ENCODE results near the gene ACYP2.

ACYP2 gene

DNA sequence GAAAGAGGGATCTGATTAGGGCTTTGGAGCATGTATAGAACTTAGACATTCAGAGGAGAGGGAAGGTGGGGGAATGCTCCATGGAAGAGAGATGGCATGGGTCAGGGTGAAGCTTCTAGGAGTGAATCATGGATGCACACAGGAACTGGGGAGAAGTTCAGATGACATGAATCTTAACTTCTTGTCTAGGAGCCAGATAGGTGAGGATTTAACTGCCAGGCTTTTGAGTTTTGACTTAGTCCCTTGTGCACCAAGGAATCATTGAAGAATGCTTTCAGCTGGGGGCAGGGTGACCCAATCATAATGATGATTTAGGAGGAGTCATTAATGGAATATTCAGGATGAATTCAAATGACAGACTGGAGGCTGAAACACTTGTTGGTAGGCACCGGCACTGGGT, 48.7 kb downstream of the ACYP2 start:
- Mint-ChIP-seq H3K4me3 (no peak overlapping the region), H3K27me3 (no peaks in the 10 kb centered on the region), H3K27ac (no peak overlapping the region), H3K4me1 (ENCODE audit: low read depth) (no peaks in the 10 kb centered on the region), H3K9me3 (ENCODE audit: low read depth) (no peaks in the 10 kb centered on the region), H3K36me3 (peaks cover 33% of the 10 kb centered on the region)

DNA sequence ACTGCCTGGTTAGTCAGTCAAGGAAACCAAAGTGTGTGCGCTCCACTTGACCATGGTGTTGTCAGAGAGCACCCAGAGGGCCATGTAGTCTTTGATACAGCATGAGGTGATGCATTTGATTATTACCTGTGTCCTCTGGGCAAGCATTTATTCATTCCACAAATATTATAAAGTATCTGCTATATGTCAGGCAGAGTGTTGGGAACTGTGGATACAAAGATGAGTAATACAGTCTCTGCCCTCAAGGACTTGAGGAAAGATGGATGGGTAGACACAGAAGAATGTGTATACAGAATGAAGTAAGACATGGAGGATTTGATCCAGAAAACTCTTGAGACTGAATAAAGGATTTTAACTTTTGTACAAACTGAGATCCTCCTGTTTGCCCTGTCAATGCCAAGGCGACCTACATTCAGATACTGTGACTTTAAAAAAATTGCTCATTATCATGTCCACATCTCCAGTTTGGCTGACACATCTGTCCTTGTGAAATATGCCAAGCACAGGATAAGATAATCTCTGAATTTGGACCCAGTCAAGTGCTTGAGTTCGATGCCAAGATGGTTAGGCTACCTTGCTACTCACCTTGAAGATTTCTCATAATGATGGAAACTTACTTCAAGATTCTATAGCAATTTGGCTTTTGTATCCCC, 50.8 kb downstream of the ACYP2 start:
- H3K27me3 Mint-ChIP-seq = no peaks in the 10 kb centered on the region
- no peaks in the 10 kb centered on the region for H3K4me1 Mint-ChIP-seq (ENCODE audit: low read depth)
- H3K9me3 Mint-ChIP-seq (ENCODE audit: low read depth) = no peaks in the 10 kb centered on the region
- H3K4me3 Mint-ChIP-seq = no peak overlapping the region
- H3K27ac Mint-ChIP-seq = no peak overlapping the region
- peaks cover 29% of the 10 kb centered on the region for H3K36me3 Mint-ChIP-seq

DNA sequence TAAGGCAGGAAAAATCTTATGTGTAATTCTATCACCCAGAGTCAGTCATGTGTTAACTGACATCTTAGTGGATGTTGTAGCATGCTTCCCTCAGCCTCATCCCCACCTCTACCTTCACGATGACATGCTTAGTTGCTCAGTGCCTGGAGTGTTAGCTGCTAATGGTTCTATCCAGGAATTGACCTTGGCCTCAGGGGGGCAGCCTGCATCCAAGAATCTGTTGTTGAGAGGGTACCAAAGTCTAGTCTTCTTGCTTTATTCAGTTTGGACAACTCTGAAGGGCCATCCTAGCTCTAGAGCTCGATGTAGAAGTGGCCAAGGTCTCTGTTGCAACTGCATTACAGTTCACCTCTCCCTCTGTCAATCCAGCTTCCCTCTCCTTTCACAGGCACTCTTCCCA, 61.2 kb downstream of the ACYP2 start:
- Mint-ChIP-seq H3K36me3 (peaks cover 12% of the 10 kb centered on the region), H3K9me3 (ENCODE audit: low read depth) (peaks cover 3% of the 10 kb centered on the region), H3K27me3 (no peaks in the 10 kb centered on the region), H3K4me3 (no peak overlapping the region), H3K4me1 (ENCODE audit: low read depth) (no peaks in the 10 kb centered on the region), H3K27ac (no peak overlapping the region)

DNA sequence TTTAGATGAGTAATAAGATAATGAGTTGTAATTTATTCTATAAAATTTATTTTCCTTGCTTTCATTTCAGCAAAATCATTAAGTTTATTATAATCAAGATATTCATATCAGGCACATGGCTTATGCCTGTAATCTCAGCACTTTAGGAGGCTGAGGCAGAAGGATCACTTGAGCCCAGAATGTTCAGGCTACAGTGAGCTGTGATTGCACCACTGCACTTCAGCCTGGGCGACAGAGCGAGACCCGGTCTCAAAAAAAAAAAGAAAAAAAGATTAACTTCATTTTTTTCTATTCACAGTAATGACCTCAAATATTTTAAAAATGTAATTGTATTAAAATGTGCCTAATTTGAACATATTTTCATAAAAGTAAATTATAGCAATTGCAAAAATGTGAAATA, 67.9 kb downstream of the ACYP2 start:
- H3K9me3 Mint-ChIP-seq (ENCODE audit: low read depth) = no peaks in the 10 kb centered on the region
- no peak overlapping the region for H3K4me3 Mint-ChIP-seq
- no peaks in the 10 kb centered on the region for H3K27me3 Mint-ChIP-seq
- no peaks in the 10 kb centered on the region for H3K4me1 Mint-ChIP-seq (ENCODE audit: low read depth)
- H3K27ac Mint-ChIP-seq = no peak overlapping the region
- H3K36me3 Mint-ChIP-seq = peaks cover 7% of the 10 kb centered on the region

- Mint-ChIP-seq H3K27ac (no peak overlapping the region), H3K4me1 (ENCODE audit: low read depth) (no peaks in the 10 kb centered on the region), H3K9me3 (ENCODE audit: low read depth) (no peaks in the 10 kb centered on the region), H3K27me3 (no peaks in the 10 kb centered on the region), H3K36me3 (peaks cover 3% of the 10 kb centered on the region), H3K4me3 (no peak overlapping the region)
Measured at GRCh38 chr2:54183972-54184371, 68.6 kb downstream of the ACYP2 start.

DNA sequence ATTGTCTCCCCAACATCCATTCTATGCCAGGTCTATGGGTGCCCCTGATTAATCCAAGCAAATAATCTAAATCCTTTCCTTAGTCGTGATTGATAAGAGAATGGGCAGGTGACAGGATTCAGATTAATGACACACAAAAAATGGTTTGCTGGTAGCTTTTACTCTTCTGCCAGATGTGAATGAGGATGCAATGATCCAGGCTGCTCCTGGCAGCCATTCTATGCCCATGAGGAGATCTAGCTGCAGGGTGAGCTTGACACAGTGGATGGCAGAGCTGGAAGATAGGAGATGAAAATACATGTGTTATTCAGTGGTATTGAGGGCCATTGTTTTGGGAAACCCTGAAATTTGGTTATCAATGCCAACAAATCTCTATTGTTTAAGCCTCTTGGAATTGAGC, 69.7 kb downstream of the ACYP2 start:
- Mint-ChIP-seq H3K4me1 (ENCODE audit: low read depth) (no peaks in the 10 kb centered on the region), H3K27ac (no peak overlapping the region), H3K36me3 (peaks cover 3% of the 10 kb centered on the region), H3K4me3 (no peak overlapping the region), H3K9me3 (ENCODE audit: low read depth) (no peaks in the 10 kb centered on the region), H3K27me3 (no peaks in the 10 kb centered on the region)

GRCh38 chr2:54187331-54187730, 71.9 kb downstream of the ACYP2 start:
- H3K4me1 Mint-ChIP-seq (ENCODE audit: low read depth) = no peaks in the 10 kb centered on the region
- no peaks in the 10 kb centered on the region for H3K27me3 Mint-ChIP-seq
- no peak overlapping the region for H3K27ac Mint-ChIP-seq
- H3K36me3 Mint-ChIP-seq = peaks cover 3% of the 10 kb centered on the region
- H3K4me3 Mint-ChIP-seq = no peak overlapping the region
- no peaks in the 10 kb centered on the region for H3K9me3 Mint-ChIP-seq (ENCODE audit: low read depth)

DNA sequence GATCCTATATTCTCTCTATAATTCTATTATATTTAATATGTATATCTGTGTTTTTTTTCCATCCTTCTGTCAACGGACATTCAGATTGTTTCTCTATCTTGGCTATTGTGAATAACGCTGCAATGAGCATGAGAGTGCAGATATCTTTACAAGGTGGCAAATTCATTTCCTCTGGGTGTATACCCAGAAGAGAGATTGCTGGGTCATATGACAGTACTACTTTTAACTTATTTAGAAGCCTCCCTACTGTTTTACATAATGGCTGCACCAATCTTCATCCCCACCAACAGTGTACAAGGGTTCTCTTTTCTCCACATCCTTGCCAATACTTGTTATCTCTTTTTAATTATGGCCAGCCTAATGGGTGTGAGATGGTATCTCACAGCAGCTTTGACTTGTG, 74.1 kb downstream of the ACYP2 start:
- Mint-ChIP-seq H3K27me3 (no peaks in the 10 kb centered on the region), H3K27ac (no peak overlapping the region), H3K4me3 (no peak overlapping the region), H3K9me3 (ENCODE audit: low read depth) (no peaks in the 10 kb centered on the region), H3K36me3 (peaks cover 3% of the 10 kb centered on the region), H3K4me1 (ENCODE audit: low read depth) (no peaks in the 10 kb centered on the region)

DNA sequence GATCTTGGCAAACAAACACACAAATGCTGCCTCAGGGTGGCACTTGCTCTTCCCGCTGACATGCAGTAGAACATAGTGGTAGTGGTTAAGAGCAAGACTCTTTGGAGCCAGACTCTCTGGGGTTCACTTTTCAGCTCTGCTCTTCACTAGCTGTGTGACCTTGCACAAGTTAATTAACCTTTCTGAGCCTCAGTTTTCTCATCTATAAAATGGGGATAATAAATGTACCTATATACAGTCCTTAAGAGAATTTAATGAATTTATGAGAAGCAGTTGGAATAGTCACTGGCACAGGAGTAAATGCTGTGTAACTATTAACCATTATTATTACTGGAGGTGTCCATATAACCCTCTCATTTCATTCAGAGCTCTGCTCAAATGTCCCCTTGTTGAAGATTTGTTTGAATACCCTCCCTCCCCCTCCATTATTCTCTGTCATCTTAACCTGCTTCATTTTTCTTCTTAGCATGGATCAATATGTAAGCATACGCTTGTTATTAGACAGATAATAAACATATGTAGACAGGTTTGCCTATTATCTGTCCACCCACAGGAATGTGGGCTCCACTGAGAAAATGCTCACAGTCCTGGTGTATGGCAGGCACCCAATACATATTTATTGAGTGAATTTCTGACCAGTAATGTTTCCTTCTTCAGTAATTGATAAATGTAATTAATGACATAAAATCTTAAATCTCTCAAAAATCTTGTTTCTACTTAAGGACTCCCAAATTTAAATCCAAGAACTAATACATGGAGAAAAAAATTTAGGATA, 76.1 kb downstream of the ACYP2 start:
- no peak overlapping the region for H3K4me3 Mint-ChIP-seq
- H3K27me3 Mint-ChIP-seq = no peaks in the 10 kb centered on the region
- H3K36me3 Mint-ChIP-seq = no peaks in the 10 kb centered on the region
- H3K27ac Mint-ChIP-seq = no peak overlapping the region
- no peaks in the 10 kb centered on the region for H3K9me3 Mint-ChIP-seq (ENCODE audit: low read depth)
- H3K4me1 Mint-ChIP-seq (ENCODE audit: low read depth) = no peaks in the 10 kb centered on the region

DNA sequence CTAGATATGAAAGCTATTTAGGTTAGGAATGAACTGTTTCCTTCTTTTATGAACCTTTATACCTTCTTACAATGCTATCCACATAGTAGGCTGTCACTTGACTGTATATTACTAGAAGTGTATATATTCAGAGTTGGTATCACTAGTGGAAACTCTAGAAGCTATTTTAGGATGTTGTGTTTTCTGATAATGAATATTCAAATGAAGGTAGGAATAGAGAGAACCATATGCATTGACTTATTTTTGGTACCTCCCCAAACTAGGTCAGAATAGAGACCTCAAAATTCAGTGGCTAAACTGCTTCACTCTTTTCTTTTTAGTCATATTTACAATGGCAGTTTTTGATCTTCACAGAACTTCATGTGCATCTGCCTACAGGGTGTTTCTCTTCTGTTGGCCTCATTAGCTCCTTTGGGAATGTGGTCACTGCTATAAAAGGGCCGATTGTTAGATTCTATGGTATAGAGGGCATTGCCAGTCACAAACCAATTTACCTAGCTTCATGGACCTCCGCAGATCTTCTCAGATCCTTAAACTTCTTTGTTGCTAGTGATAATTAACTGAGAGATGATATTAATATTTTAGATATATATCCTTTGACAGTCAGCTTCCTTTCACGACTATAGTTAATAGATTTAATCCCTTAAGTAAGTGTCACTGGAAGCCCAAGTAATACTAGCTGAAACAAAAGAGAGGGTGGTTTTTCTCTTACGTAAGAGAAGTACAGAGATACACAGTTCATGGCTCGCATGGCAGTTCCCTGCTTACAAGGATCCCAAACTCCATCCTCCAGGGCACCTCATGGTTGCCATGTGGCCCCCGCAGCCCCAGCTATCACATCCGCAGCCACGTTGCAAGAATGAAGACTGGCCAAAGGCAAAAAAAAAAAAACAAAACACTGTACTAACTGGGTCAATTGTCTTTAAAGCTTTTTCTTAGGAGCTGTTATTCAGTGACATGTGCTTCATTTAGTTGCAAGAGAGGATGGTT, 79.6 kb downstream of the ACYP2 start:
- Mint-ChIP-seq H3K27ac (no peak overlapping the region), H3K4me3 (no peak overlapping the region), H3K9me3 (ENCODE audit: low read depth) (no peaks in the 10 kb centered on the region), H3K36me3 (peaks cover 4% of the 10 kb centered on the region), H3K4me1 (ENCODE audit: low read depth) (no peaks in the 10 kb centered on the region), H3K27me3 (no peaks in the 10 kb centered on the region)

DNA sequence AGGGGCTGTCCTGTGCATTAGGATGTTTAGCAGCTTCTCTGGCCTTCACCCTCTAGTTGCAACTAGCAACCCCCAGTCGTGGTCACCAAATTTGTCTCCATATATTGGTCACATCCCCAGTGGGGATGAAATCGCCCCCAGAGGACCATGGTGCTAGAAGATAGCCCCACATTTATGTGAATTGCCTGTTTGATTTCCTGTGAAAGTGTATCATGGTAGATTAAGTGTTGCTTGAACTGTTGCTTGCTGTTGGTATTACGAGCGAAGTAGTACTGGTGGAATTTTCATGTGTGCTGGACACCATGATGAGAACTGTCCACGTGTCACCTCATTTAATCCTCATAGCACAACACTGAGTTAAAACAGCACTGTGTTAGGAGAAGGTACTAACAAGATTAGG, 81.2 kb downstream of the ACYP2 start:
- Mint-ChIP-seq H3K4me1 (ENCODE audit: low read depth) (no peaks in the 10 kb centered on the region), H3K36me3 (peaks cover 4% of the 10 kb centered on the region), H3K4me3 (no peak overlapping the region), H3K27ac (no peak overlapping the region), H3K27me3 (no peaks in the 10 kb centered on the region), H3K9me3 (ENCODE audit: low read depth) (no peaks in the 10 kb centered on the region)

DNA sequence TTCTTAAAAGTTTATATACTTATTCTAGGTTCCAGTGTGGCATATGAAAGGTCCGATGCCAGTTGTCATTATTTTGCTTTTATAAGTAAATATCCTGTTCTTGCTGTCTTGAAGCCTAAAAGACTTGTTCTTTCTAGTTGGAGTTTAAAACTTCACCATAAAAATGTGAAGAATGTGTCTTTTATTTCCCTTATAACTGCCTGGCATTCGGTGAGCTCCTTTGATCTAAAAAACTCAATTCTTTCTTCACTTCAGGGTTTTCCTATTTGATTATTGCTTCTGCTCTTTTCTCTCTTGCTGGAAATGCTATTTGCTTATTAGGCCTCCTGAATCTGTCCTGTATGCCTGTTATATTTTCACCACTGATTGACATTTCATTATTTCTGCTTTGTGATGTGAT, 89.1 kb downstream of the ACYP2 start:
- no peaks in the 10 kb centered on the region for H3K9me3 Mint-ChIP-seq (ENCODE audit: low read depth)
- peaks cover 9% of the 10 kb centered on the region for H3K4me1 Mint-ChIP-seq (ENCODE audit: low read depth)

GRCh38 chr2:54206596-54206995, 91.2 kb downstream of the ACYP2 start:
- H3K9me3 Mint-ChIP-seq (ENCODE audit: low read depth) = no peaks in the 10 kb centered on the region

More for the DNA sequence above, 89.1 kb downstream of the ACYP2 start:
- no peak overlapping the region for H3K27ac Mint-ChIP-seq
- no peaks in the 10 kb centered on the region for H3K27me3 Mint-ChIP-seq
- no peak overlapping the region for H3K4me3 Mint-ChIP-seq
- peaks cover 7% of the 10 kb centered on the region for H3K36me3 Mint-ChIP-seq

DNA sequence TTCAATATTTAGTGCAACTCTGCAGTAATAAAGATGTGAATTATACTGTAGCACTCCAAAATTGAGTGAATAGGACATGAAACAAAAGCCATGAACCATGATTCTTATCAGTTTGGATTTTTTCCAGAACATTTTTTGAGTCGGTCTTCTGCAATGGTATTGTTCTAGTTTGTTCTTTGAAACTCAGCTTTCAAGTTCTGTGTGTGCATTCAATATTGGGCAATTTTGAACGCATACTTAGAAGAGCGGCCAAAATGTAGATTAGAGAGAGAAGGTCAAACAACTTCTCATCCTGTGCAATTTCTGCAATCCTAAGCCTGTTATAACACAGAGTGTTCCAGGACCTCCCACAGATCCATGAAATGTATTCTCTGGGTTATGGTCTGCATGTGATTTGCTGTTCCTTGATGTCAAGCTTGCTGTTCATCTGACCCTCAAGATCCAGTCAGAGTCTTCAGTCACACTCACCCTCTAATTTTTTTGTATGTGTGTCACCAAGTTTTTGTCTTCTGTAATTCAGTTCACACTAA, 92.3 kb downstream of the ACYP2 start:
- Mint-ChIP-seq H3K4me1 (ENCODE audit: low read depth) (peaks cover 9% of the 10 kb centered on the region), H3K36me3 (peaks cover 6% of the 10 kb centered on the region), H3K27ac (no peak overlapping the region), H3K27me3 (no peaks in the 10 kb centered on the region), H3K4me3 (no peak overlapping the region), H3K9me3 (ENCODE audit: low read depth) (no peaks in the 10 kb centered on the region)

More at GRCh38 chr2:54206596-54206995, 91.2 kb downstream of the ACYP2 start:
- Mint-ChIP-seq H3K27me3 (no peaks in the 10 kb centered on the region), H3K4me3 (no peak overlapping the region), H3K27ac (no peak overlapping the region), H3K36me3 (peaks cover 6% of the 10 kb centered on the region), H3K4me1 (ENCODE audit: low read depth) (peaks cover 9% of the 10 kb centered on the region)
